ENCODE data around the gene TPM4. TPM values are rescaled to one million over a fixed set of nuclear protein-coding genes. Genes with fewer than 3 reads are reported as not detected.

TPM4 gene
- polyA plus RNA-seq, 3 donors, result 144 to 170 (median 146) TPM

DNA sequence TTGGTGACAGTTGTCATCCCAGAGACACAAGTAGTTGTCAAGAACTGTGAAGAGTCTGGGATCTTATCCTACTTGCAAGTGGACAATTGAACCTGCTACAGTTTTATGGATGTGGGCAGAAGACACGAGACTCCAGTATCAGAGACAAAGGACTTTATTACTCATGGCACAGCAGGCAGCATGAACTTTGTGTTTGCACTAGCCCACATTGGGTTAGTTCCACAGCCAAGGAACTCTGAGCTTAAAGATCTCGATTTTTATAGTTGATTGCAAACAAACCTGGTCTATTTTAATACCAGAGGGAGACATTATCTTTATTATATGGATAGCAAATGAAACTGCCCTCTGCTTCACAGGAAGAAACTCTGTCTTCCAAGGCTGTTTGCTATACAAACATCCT is 16.0 kb upstream of the TPM4 start:
- DNase-seq, result no peak
- H3K9me3 ChIP-seq (replicated peaks in 1 of 2; ENCODE audit: control insufficient read depth in 1 of 2, insufficient read depth in 1 of 2, low read length in 2 of 2), result peaks cover 5 to 14% of the 10 kb centered on the region in 2 donors
- H3K27me3 ChIP-seq (ENCODE audit: control insufficient read depth in 2 of 2, insufficient read depth in 2 of 2, low read length in 2 of 2), result no peaks in the 10 kb centered on the region
- no peak for TF ChIP-seq CTCF (IDR thresholded peaks at IDR 0.05)
- H3K36me3 ChIP-seq (replicated peaks in 1 of 2; ENCODE audit: control insufficient read depth in 1 of 2, insufficient read depth in 2 of 2, low read length in 2 of 2), result no peaks in the 10 kb centered on the region
- no peak overlapping the region for H3K4me3 ChIP-seq (replicated peaks in 1 of 3; ENCODE audit: low read depth in 2 of 3, low read length in 3 of 3)
- peaks cover 0 to 2% (median 0%) of the 10 kb centered on the region in 3 donors for H3K27me3 Mint-ChIP-seq (ENCODE audit: low read depth in 3 of 3)
- intact Hi-C loops (cut with micrococcal nuclease), result loop anchor here (5.0 to 10.0 kb wide), 2 partner anchors 57 to 325 kb away; no protein-coding TSS in a partner anchor
- no peak overlapping the region for H3K27ac ChIP-seq (ENCODE audit: low read depth in 1 of 2, low read length in 2 of 2)
- no peaks in the 10 kb centered on the region for H3K36me3 Mint-ChIP-seq
- peaks cover 15% of the 10 kb centered on the region for H3K4me1 Mint-ChIP-seq
- H3K9ac ChIP-seq (ENCODE audit: insufficient read depth, low read length, poor library complexity, severe bottlenecking), result no peak overlapping the region
- peaks cover 13 to 24% (median 21%) of the 10 kb centered on the region in 7 donors for H3K9me3 Mint-ChIP-seq
- no peak overlapping the region for H3K27ac Mint-ChIP-seq
- no CpG with 5 or more reads among the region's 2 CpGs for WGBS (ENCODE audit: insufficient coverage)
- no peaks in the 10 kb centered on the region for H4K20me1 ChIP-seq (ENCODE audit: insufficient read depth, low read length)
- peaks cover 5 to 12% of the 10 kb centered on the region in 2 donors for H3K4me1 ChIP-seq (ENCODE audit: control insufficient read depth in 1 of 2, insufficient read depth in 2 of 2, low read length in 2 of 2)
- no peaks in the 10 kb centered on the region for H3K79me2 ChIP-seq (ENCODE audit: insufficient read depth, low read length)
- H3K4me2 ChIP-seq (replicated peaks; ENCODE audit: extremely low read depth, low read length, poor library complexity, severe bottlenecking), result no peak overlapping the region
- H2AFZ ChIP-seq (ENCODE audit: insufficient read depth, low read depth, low read length, poor library complexity, severe bottlenecking), result no peak overlapping the region
- no peak overlapping the region for H3K4me3 Mint-ChIP-seq

GRCh38 chr19:16061943-16062342 is 14.4 kb upstream of the TPM4 start:
- H3K27ac Mint-ChIP-seq, result no peak overlapping the region
- Histone ChIP-seq H3K9ac (ENCODE audit: insufficient read depth, low read length, poor library complexity, severe bottlenecking) (no peak overlapping the region), H3K4me2 (replicated peaks; ENCODE audit: extremely low read depth, low read length, poor library complexity, severe bottlenecking) (no peak overlapping the region), H3K79me2 (ENCODE audit: insufficient read depth, low read length) (no peaks in the 10 kb centered on the region), H3K4me3 (replicated peaks in 1 of 3; ENCODE audit: low read depth in 2 of 3, low read length in 3 of 3) (no peak overlapping the region), H3K27me3 (ENCODE audit: control insufficient read depth in 2 of 2, insufficient read depth in 2 of 2, low read length in 2 of 2) (no peaks in the 10 kb centered on the region), H3K4me1 (ENCODE audit: control insufficient read depth in 1 of 2, insufficient read depth in 2 of 2, low read length in 2 of 2) (peaks cover 5 to 12% of the 10 kb centered on the region in 2 donors), H3K36me3 (replicated peaks in 1 of 2; ENCODE audit: control insufficient read depth in 1 of 2, insufficient read depth in 2 of 2, low read length in 2 of 2) (no peaks in the 10 kb centered on the region), H3K9me3 (replicated peaks in 1 of 2; ENCODE audit: control insufficient read depth in 1 of 2, insufficient read depth in 1 of 2, low read length in 2 of 2) (peaks cover 0 to 3% of the 10 kb centered on the region in 2 donors), H2AFZ (ENCODE audit: insufficient read depth, low read depth, low read length, poor library complexity, severe bottlenecking) (no peak overlapping the region), H3K27ac (ENCODE audit: low read depth in 1 of 2, low read length in 2 of 2) (no peak overlapping the region), H4K20me1 (ENCODE audit: insufficient read depth, low read length) (no peaks in the 10 kb centered on the region)
- H3K4me1 Mint-ChIP-seq, result peaks cover 23% of the 10 kb centered on the region
- peaks cover 1 to 13% (median 9%) of the 10 kb centered on the region in 7 donors for H3K9me3 Mint-ChIP-seq
- H3K27me3 Mint-ChIP-seq (ENCODE audit: low read depth in 3 of 3), result no peaks in the 10 kb centered on the region
- TF ChIP-seq CTCF (IDR thresholded peaks at IDR 0.05), result no peak
- no peak for DNase-seq
- WGBS (ENCODE audit: insufficient coverage), result 64% methylated on average over 4 of the region's 4 CpGs
- no peak overlapping the region for H3K4me3 Mint-ChIP-seq
- no peaks in the 10 kb centered on the region for H3K36me3 Mint-ChIP-seq
- intact Hi-C loops (cut with micrococcal nuclease), result loop anchor here (5.0 to 10.0 kb wide), 2 partner anchors 55 to 323 kb away; no protein-coding TSS in a partner anchor

Measured in CD14-positive monocyte (primary cell).